Measurements from ENCODE around the gene CACNG7.

The CACNG7 gene

GRCh38 chr19:53957448-53958167, 48.5 kb downstream of the CACNG7 start:
- DNase-seq (ENCODE audit: low read depth in 2 of 2) = no peak

GRCh38 chr19:53958168-53958571, 49.1 kb downstream of the CACNG7 start:
- no peak for DNase-seq (ENCODE audit: low read depth in 2 of 2)

- no peak for DNase-seq (ENCODE audit: low read depth in 2 of 2)
Measured at GRCh38 chr19:53958823-53959757, 50.0 kb downstream of the CACNG7 start.

GRCh38 chr19:53960187-53960586, 51.1 kb downstream of the CACNG7 start:
- no peak for DNase-seq (ENCODE audit: low read depth in 2 of 2)

- no peak for DNase-seq (ENCODE audit: low read depth in 2 of 2)
Measured at GRCh38 chr19:53960886-53961285, 51.8 kb downstream of the CACNG7 start.

GRCh38 chr19:53961523-53962356, 52.7 kb downstream of the CACNG7 start:
- DNase-seq (ENCODE audit: low read depth in 2 of 2) = no peak

GRCh38 chr19:53962887-53963431, 53.9 kb downstream of the CACNG7 start, which contains the start of gene CACNG8:
TSS of gene CACNG8 (plus strand) at chr19:53962937.
- no peak for DNase-seq (ENCODE audit: low read depth in 2 of 2)

GRCh38 chr19:53965091-53965490, 56.0 kb downstream of the CACNG7 start:
- DNase-seq (ENCODE audit: low read depth in 2 of 2) = no peak

- DNase-seq (ENCODE audit: low read depth in 2 of 2) = no peak
Measured at GRCh38 chr19:53966931-53967330, 57.9 kb downstream of the CACNG7 start.

- DNase-seq (ENCODE audit: low read depth in 2 of 2) = no peak
Measured at GRCh38 chr19:53969366-53969765, 60.3 kb downstream of the CACNG7 start.

- DNase-seq (ENCODE audit: low read depth in 2 of 2) = no peak
Measured at GRCh38 chr19:53971673-53972072, 62.6 kb downstream of the CACNG7 start.

GRCh38 chr19:53977429-53977990, 68.4 kb downstream of the CACNG7 start:
- peak; percentile 12 to 43 for DNase-seq (ENCODE audit: low read depth in 2 of 2)

GRCh38 chr19:53977991-53978731, 69.1 kb downstream of the CACNG7 start:
- no peak for DNase-seq (ENCODE audit: low read depth in 2 of 2)

GRCh38 chr19:53978975-53979801, 70.1 kb downstream of the CACNG7 start:
- DNase-seq (ENCODE audit: low read depth in 2 of 2) = no peak

- no peak for DNase-seq (ENCODE audit: low read depth in 2 of 2)
Measured at GRCh38 chr19:53980539-53981375, 71.7 kb downstream of the CACNG7 start.

- no peak for DNase-seq (ENCODE audit: low read depth in 2 of 2)
Measured at GRCh38 chr19:53981376-53981951, 72.4 kb downstream of the CACNG7 start.

- no peak for DNase-seq (ENCODE audit: low read depth in 2 of 2)
Measured at GRCh38 chr19:53982001-53982451, 72.9 kb downstream of the CACNG7 start.

GRCh38 chr19:53982611-53983010, 73.5 kb downstream of the CACNG7 start:
- no peak for DNase-seq (ENCODE audit: low read depth in 2 of 2)
